ENCODE measurements around the gene CTU1. TPM values are rescaled to one million over a fixed set of nuclear protein-coding genes. Genes with fewer than 3 reads are reported as not detected.

The CTU1 gene
- polyA plus RNA-seq, 1 donor, result 1.8 TPM

GRCh38 chr19:51084505-51084904 is 23.7 kb downstream of the CTU1 start:
- DNase-seq, result no peak

GRCh38 chr19:51083783-51084182 is 24.4 kb downstream of the CTU1 start:
- no peak for DNase-seq

GRCh38 chr19:51083181-51083580 is 25.0 kb downstream of the CTU1 start:
- DNase-seq, result no peak

GRCh38 chr19:51082611-51083010 is 25.6 kb downstream of the CTU1 start, which contains the start of gene KLK14:
Gene KLK14, minus strand, starts transcription at chr19:51082887. Its CDS starts 273 bp downstream, at chr19:51082614.
- DNase-seq, result no peak

GRCh38 chr19:51081476-51081875 is 26.7 kb downstream of the CTU1 start:
- no peak for DNase-seq

GRCh38 chr19:51079481-51080110 is 28.6 kb downstream of the CTU1 start:
- DNase-seq, result no peak

GRCh38 chr19:51078731-51079130 is 29.5 kb downstream of the CTU1 start:
- no peak for DNase-seq

- DNase-seq, result no peak
Observed at GRCh38 chr19:51078104-51078503, 30.1 kb downstream of the CTU1 start.

GRCh38 chr19:51076631-51077213 is 31.5 kb downstream of the CTU1 start:
- no peak for DNase-seq

GRCh38 chr19:51075998-51076397 is 32.2 kb downstream of the CTU1 start:
- DNase-seq, result no peak

- no peak for DNase-seq
Observed at GRCh38 chr19:51071095-51071405, 37.2 kb downstream of the CTU1 start.

- no peak for DNase-seq
Observed at GRCh38 chr19:51070334-51071094, 37.7 kb downstream of the CTU1 start.

GRCh38 chr19:51066393-51067186 is 41.6 kb downstream of the CTU1 start:
- DNase-seq, result no peak

- no peak for DNase-seq
Observed at GRCh38 chr19:51065221-51065960, 42.8 kb downstream of the CTU1 start.

- DNase-seq, result peak; percentile 10
Observed at GRCh38 chr19:51064534-51065220, 43.5 kb downstream of the CTU1 start, which contains the start of gene KLK13. Gene KLK13, minus strand, starts transcription at chr19:51065092. Its CDS starts 25 bp downstream, at chr19:51065067.

GRCh38 chr19:51063664-51064063 is 44.5 kb downstream of the CTU1 start:
- no peak for DNase-seq

- DNase-seq, result no peak
Observed at GRCh38 chr19:51060973-51061372, 47.2 kb downstream of the CTU1 start.

- DNase-seq, result no peak
Observed at GRCh38 chr19:51060336-51060735, 47.9 kb downstream of the CTU1 start.

GRCh38 chr19:51059715-51060114 is 48.5 kb downstream of the CTU1 start:
- DNase-seq, result no peak

- no peak for DNase-seq
Observed at GRCh38 chr19:51055866-51056265, 52.3 kb downstream of the CTU1 start.
